EL (cell line): ENCODE results near the gene PRKX.
"Not testable (repeated sequence)": the region's sequence is repeated elsewhere in the genome, so short reads cannot be mapped to it uniquely, and the experiment has no call there.

Experiments
- DNase-seq: peaks from one replicate; pipeline ENCODE4 v3.0.0-alpha.2; 2016

Gene PRKX

GRCh38 chrX:3648084-3648483, 65.4 kb downstream of the PRKX start:
- DNase-seq = no peak

GRCh38 chrX:3639858-3640631, 73.4 kb downstream of the PRKX start:
- DNase-seq = not testable (repeated sequence)

- DNase-seq = no peak
Measured at GRCh38 chrX:3639236-3639635, 74.2 kb downstream of the PRKX start.

GRCh38 chrX:3638280-3638873, 75.1 kb downstream of the PRKX start:
- DNase-seq = peak; percentile 17

GRCh38 chrX:3636803-3637202, 76.6 kb downstream of the PRKX start:
- DNase-seq = no peak

- no peak for DNase-seq
Measured at GRCh38 chrX:3631196-3631595, 82.3 kb downstream of the PRKX start.

- no peak for DNase-seq
Measured at GRCh38 chrX:3627594-3627993, 85.9 kb downstream of the PRKX start.

- no peak for DNase-seq
Measured at GRCh38 chrX:3621414-3621813, 92.0 kb downstream of the PRKX start.

GRCh38 chrX:3611744-3612143, 101.7 kb downstream of the PRKX start:
- not testable (repeated sequence) for DNase-seq

- peak; percentile 65 for DNase-seq
Measured at GRCh38 chrX:3609810-3610209, 103.6 kb downstream of the PRKX start.

GRCh38 chrX:3603026-3603661, 110.3 kb downstream of the PRKX start:
- DNase-seq = no peak

- no peak for DNase-seq
Measured at GRCh38 chrX:3599802-3600430, 113.5 kb downstream of the PRKX start.

- DNase-seq = no peak
Measured at GRCh38 chrX:3598709-3599108, 114.7 kb downstream of the PRKX start.

- DNase-seq = no peak
Measured at GRCh38 chrX:3598046-3598605, 115.3 kb downstream of the PRKX start.

GRCh38 chrX:3592184-3592583, 121.3 kb downstream of the PRKX start:
- no peak for DNase-seq

GRCh38 chrX:3589474-3589873, 124.0 kb downstream of the PRKX start:
- no peak for DNase-seq

- no peak for DNase-seq
Measured at GRCh38 chrX:3585719-3586118, 127.7 kb downstream of the PRKX start.

- no peak for DNase-seq
Measured at GRCh38 chrX:3584415-3584996, 128.9 kb downstream of the PRKX start.

- no peak for DNase-seq
Measured at GRCh38 chrX:3582451-3582850, 131.0 kb downstream of the PRKX start.

- DNase-seq = no peak
Measured at GRCh38 chrX:3581609-3582108, 131.8 kb downstream of the PRKX start.

GRCh38 chrX:3577551-3577950, 135.9 kb downstream of the PRKX start:
- DNase-seq = no peak

GRCh38 chrX:3576886-3577501, 136.5 kb downstream of the PRKX start:
- DNase-seq = peak; percentile 28
